Activated naive CD4-positive, alpha-beta T cell treated with Interleukin-2 at 50 U/mL for 16 hours (primary cell): ENCODE measurements around the gene POLR3G.

Experiments used
- DNase-seq: peaks from one replicate; pipeline ENCODE4 v3.0.0-alpha.2; 2020

The POLR3G gene

DNA sequence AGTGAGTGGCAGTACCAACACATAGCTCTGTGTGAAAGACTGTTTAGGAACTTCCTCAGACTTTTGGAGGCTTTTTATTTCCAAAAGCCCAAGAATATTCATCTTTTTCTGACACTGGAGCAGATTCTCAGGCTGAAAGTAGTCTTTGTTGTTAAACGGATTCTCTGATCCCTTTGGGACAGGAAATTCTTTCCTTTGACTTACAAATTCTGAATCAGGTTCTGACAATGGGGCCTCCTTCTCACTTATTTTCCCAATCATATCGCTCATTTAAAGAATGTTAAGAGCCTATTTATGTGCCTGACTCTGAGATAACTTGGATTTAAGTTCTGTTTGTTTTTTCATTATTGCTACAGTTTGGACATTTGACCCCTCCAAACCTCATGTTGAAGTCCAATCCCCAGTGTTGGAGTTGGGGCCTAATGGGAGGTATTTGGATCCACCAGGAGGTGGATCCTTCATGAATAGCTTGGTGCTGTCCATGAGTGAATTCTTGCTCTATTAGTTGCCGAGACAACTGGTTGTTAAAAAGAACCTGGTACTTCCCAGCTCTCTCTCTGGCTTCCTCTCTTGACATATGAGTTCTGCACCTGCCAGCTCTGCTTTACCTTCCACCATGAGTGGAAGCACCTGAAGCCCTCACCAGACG, 79.8 kb downstream of the POLR3G start:
- DNase-seq, result no peak

GRCh38 chr5:90555666-90556065, 81.0 kb downstream of the POLR3G start:
- DNase-seq, result no peak

- no peak for DNase-seq
These were observed 82.7 kb downstream of the POLR3G start for GRCh38 chr5:90557391-90557790.

- DNase-seq, result no peak
These were observed 83.2 kb downstream of the POLR3G start for GRCh38 chr5:90557871-90558270.

DNA sequence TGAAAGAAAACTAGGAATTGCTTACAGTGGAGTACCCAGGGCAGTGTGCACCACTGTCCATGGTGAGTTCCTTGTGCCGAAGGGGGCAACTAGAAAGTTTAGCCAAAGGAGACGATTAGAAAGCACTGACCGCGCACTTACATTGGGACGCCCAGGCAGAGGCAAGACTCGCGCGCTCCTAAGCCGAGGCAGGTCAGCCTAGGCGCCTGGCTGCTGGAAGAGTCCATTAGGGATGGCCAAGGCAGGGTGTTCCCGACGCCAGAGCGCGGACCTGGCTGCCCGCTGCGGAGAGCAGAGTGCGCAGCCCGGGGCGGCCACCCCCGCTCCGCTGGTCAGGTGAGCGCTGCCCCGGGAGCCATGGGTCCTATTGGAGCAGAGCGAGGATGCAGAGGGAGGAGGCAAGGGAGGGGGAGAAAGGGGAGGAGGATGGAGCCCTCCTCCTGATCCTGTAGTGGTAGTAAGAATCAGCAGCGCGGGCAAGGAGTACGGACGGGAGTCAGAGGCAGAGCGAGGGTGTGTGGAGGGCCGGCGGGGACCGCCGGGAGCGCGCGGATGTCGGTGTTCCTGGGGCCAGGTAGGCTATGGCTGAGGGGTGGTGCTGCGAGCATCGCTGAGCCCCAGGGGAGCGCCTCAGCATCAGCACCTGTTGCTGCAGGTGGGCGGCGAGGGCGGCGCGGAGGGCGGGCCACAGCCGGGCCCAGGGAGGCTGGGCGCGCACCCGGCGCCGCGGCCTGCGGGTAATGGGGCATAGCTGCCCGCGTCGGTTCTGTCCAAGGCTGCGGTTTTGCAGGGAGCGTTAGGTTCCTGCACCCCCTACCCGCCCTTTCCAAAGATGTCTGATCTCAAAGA, 83.9 kb downstream of the POLR3G start, which contains the start of gene ADGRV1:
Gene ADGRV1 (plus strand): TSS at position 454 of the 849 bp plus-strand sequence. CDS start 99 bp downstream, at position 553.
- no peak for DNase-seq

DNA sequence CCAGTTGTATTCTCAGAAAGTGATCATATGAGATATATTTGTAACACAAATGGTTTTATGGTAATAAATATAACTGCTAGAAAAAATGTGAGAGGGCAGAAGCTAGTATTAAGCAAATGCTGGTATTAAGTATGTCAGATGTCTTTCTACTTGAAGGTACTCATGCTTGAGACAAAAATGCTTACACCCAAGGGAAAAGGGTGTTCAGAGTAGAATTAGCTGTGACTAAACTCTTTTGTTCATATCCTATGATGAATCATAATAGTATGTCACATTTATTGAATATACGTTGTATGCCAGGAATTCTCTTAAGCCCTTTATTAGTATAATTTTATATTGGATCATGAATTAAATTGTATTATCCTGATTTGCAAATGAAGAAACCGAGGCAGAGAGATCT, 86.1 kb downstream of the POLR3G start:
- no peak for DNase-seq

- DNase-seq, result no peak
These were observed 87.1 kb downstream of the POLR3G start for GRCh38 chr5:90561766-90562165.

GRCh38 chr5:90562341-90562740, 87.7 kb downstream of the POLR3G start:
- no peak for DNase-seq

GRCh38 chr5:90563108-90563507, 88.4 kb downstream of the POLR3G start:
- no peak for DNase-seq
